GM18951 (cell line): Measurements from ENCODE around the gene UCHL5.

Source experiments
- POLR2A ChIP-seq: IDR thresholded peaks from 4 replicates; pipeline ENCODE4 v1.6.1; 2011; ENCODE audit warnings: mild to moderate bottlenecking; ENCODE audit not compliant: insufficient read length, insufficient read depth; ENCODE audit errors: extremely low read depth
- in situ Hi-C: fragments of 300-500 bp; cut with MboI; formaldehyde crosslinking; loops from one replicate; pipeline ENCODE4 v1.12.0; 2022; ENCODE audit warnings: low sequenced_read_pairs, mixed read lengths, inconsistent platforms; ENCODE audit not compliant: unreplicated experiment

The UCHL5 gene

GRCh38 chr1:192978195-192978710 lies 80.9 kb downstream of the UCHL5 start:
- in situ Hi-C loops, result no loop called here
- no peak for TF ChIP-seq POLR2A

DNA sequence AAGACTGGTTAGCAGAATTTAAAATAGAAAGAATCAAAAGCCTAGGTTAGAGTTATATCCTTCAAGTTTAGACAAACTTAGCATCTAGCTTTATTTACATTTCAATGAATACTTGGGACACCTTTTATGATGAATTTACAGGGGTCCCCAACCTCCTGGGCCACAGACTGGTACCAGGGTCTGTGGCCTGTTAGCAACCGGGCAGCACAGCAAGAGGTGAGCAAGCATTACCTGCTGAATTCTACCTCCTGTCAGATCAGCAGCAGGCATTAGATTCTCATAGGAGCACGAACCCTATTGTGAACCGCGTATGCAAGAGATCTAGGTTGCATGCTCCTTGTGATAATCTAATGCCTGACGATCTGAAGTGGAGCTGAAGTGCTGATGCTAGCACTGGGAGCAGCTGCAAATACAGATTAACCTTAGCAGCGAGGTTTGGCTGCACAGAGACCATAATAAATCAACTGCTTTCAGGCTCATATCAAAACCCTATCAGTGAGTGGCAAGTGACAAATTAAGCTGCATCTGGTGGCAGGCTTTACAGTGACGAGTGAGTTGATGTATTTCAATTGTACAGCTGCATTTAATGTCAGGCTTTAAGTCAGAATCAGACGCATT lies 82.0 kb downstream of the UCHL5 start:
- in situ Hi-C loops, result no loop called here

DNA sequence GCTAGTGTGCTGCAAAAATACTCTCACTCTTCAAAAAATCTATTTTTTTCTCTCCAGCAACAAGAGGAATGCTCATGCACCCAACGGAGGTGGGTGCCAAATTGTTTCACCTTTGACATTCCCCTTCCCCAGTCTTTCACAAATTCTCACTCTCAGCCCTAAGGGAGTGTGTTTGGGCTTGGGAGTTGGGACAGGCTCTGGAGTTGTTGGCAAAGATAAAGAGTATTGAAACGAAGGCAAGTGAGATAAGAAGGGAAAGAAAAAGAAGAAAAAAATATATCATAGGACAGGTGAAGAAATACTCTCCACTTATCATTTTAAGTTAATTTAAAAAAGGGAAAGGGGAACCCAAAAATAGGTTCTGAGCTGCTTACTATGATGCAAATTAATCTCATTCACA lies 82.6 kb downstream of the UCHL5 start:
- TF ChIP-seq POLR2A, result no peak
- in situ Hi-C loops, result no loop called here

More for the DNA sequence above, 82.0 kb downstream of the UCHL5 start:
- no peak for TF ChIP-seq POLR2A

DNA sequence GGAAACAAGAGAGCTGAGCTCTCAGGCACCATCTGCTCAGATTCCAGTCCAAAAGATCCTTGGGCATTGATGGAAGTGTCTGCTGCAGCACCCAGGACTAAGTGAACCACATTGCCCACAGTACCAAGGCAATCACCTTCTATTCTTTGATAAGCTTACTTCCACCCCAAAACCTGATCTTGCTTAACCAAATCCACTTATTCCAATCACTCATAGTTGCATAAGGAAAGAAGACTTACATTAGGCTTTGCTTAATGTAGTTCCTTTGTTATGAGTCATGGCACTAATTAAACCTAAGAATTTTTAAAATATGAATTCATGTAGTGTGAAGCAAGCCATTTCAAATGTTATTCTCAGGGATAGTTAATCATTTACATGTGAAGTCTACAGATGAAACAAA lies 84.5 kb downstream of the UCHL5 start:
- no peak for TF ChIP-seq POLR2A
- in situ Hi-C loops, result no loop called here

DNA sequence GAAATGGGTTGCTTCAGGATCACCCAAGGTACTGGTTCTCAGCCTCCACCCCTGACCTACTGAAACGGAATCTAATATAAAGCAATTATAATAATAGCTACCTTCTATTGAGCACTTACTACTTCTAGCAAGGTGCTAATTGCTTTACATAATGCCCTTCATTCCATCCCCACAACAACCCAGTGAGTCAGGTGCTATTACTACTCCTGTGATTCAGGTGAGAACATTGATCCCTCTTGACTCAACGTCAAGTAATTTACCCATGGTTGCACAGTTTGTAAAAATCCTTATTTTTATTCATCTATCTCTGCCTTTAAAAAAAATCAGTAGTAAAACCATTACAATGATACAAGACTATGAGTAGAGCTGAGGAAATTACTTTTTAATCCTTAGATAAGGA lies 85.2 kb downstream of the UCHL5 start:
- in situ Hi-C loops, result no loop called here
- no peak for TF ChIP-seq POLR2A

GRCh38 chr1:192973202-192973601 lies 86.0 kb downstream of the UCHL5 start:
- in situ Hi-C loops, result no loop called here
- TF ChIP-seq POLR2A, result no peak

GRCh38 chr1:192969091-192969490 lies 90.1 kb downstream of the UCHL5 start:
- in situ Hi-C loops, result no loop called here
- TF ChIP-seq POLR2A, result no peak

GRCh38 chr1:192968323-192968722 lies 90.8 kb downstream of the UCHL5 start:
- in situ Hi-C loops, result no loop called here
- no peak for TF ChIP-seq POLR2A

- in situ Hi-C loops, result no loop called here
- no peak for TF ChIP-seq POLR2A
Measured at GRCh38 chr1:192967901-192968300, 91.3 kb downstream of the UCHL5 start.

DNA sequence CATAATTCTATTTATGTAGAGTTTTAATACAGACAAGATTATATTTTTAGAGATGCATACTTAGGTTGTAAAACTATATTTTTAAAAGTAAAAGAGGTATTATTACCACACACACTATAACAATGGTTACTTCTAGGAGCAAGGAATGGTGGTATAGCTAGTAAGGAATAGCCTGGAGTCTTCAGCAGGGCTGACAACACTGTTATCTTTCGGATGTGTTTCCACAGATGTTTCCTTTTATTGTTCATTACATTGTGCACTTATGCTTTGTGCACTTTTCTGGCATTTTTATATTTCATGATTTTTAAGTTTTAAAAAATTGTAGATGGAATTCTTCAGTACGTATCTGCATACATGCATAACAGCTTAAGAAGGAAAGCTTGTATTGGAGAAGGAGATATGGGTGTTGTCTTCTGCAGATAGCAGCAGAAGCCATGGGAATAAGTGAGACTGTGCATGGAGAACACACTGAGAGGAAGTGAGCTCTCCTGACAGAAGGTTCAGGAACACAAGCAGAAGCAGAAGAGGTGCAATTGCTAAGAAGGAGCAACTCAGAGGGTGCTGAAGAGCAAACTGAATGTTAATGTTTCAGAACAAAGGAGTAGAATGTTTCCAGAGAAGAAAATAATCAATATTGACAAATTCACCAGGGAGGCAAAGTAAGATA lies 91.8 kb downstream of the UCHL5 start:
- in situ Hi-C loops, result no loop called here
- no peak for TF ChIP-seq POLR2A

- in situ Hi-C loops, result no loop called here
Measured at GRCh38 chr1:192966073-192966472, 93.1 kb downstream of the UCHL5 start.

DNA sequence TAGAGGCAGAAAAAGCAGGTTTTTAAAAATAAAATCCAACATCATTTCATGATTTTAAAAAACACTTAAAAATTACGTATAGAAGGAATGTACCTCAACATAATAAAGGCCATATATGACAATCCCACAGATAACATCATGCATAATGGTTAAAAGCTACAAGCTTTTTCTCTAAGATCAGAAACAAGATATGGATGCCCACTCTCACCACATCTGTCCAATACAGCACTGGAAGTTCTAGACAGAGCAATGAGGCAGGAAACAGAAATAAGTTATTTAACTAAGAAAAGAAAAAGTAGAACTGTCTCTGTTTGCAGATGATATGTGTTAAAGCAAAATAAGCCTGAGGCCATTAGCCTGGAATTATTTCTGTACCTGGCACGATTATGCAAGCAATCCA lies 96.3 kb downstream of the UCHL5 start:
- in situ Hi-C loops, result no loop called here
- TF ChIP-seq POLR2A, result no peak

More at GRCh38 chr1:192966073-192966472, 93.1 kb downstream of the UCHL5 start:
- TF ChIP-seq POLR2A, result no peak
